ENCODE measurements around the gene MSMB. TPM values are rescaled to one million over a fixed set of nuclear protein-coding genes. Genes with fewer than 3 reads are reported as not detected.
"Not testable (repeated sequence)": the region's sequence is repeated elsewhere in the genome, so short reads cannot be mapped to it uniquely, and the experiment has no call there.

MSMB gene, protein sequence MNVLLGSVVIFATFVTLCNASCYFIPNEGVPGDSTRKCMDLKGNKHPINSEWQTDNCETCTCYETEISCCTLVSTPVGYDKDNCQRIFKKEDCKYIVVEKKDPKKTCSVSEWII
- total RNA-seq = not detected

DNA sequence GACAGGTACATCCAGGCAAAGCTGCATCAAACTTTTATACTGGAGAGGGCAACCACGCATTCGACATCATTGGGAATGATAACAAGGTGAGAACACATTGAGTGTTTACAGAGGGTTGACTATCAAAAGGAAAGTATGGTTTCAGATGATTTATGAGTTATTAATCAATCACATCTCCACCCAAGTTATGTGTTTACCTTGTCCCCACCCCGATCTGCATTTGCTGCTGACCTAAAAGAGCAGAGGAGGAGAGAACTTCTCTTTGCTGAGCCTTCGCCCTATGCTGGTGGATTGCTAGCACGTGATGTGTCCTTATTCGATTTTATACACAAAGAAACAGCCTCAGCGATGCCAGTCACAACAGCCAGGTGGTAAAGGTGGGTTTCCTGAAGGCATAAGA is at the start of gene MSMB:
Gene MSMB (minus strand): TSS at position 9 of the 400 bp plus-strand sequence. CDS start 32 bp downstream, outside the sequence.
- DNase-seq = no peak
- Mint-ChIP-seq H3K4me3 (no peak within 1 kb of the TSS), H3K36me3 (ENCODE audit: low read depth) (no peaks in the 10 kb centered on the region), H3K4me1 (ENCODE audit: low read depth) (no peaks in the 10 kb centered on the region), H3K27ac (no peak within 1 kb of the TSS), H3K27me3 (ENCODE audit: low read depth) (peaks cover 9% of the 10 kb centered on the region), H3K9me3 (ENCODE audit: insufficient read depth) (no peaks in the 10 kb centered on the region)
- POLR2A ChIA-PET = no interaction called here
- no peak for ATAC-seq
- CTCF ChIA-PET = no interaction called here

DNA sequence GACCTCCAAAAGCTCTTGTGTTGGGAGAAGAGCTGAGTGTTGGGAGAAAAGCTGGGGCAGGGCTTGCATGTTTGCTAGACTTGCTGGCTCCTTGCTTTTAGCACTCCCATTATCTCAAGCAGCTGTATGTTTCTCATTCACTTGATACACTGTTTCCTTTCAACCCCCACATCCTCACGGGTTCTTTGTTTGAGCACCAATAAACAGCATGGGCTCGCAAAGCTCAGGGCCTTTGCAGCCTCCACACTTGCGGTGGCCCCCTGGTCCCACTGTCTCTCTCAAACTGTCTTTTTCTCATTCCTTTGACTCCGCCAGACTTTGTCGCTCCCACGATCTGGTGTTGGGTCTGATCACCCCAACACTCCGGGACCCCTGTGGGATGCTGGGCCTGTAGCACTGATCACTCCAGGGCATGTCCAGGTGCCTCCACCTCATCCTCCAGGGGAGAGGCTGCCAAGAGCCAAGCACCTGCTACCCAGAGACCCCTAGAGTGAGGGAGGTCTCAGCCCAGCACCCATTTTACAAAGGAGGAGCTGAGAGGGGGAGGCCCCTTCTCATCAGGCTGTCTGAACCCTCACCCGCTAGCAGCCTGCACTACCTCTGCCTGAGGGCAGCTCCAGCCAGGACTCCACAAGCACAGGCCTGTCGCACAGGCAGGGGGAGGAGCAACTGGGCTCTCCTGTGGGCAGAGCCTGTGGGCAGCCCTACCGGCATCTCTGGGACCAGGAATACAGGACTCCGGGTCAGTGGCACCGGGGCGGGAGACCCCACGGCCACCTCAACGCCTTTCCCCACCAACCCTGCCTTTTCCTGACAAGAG is 49.1 kb upstream of the MSMB start:
- ATAC-seq = no peak
- Mint-ChIP-seq H3K27ac (peak overlapping the region; percentile 95), H3K36me3 (ENCODE audit: low read depth) (peaks cover 5% of the 10 kb centered on the region), H3K27me3 (ENCODE audit: low read depth) (no peaks in the 10 kb centered on the region), H3K9me3 (ENCODE audit: insufficient read depth) (no peaks in the 10 kb centered on the region), H3K4me1 (ENCODE audit: low read depth) (peaks cover under 1% of the 10 kb centered on the region), H3K4me3 (peak overlapping the region; percentile 23)
- ChIA-PET CTCF (interaction anchor here (0.8 to 1.4 kb wide), 4 partner anchors 11 to 66 kb away, joined by 3 to 13 read pairs (median 4); no protein-coding TSS in a partner anchor), POLR2A (interaction anchor here (0.6 to 1.1 kb wide), 2 partner anchors 10 to 72 kb away, joined by 3 to 4 read pairs; no protein-coding TSS in a partner anchor)
- DNase-seq = peak; percentile 29

DNA sequence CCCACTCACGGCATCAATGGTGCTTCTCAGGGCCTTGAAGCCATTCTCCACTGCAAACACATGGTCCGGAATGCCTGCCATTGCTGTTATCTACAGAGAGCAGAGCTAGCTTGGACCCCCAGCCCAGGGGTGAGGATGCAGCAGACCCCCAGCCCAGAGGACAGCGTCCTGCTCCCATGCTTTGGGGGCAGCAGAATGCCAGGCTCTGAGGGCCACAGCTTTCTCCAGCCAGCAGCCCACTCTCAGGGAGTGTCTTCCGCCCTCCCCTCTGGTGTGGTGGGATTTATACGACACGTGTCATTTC is 48.1 kb upstream of the MSMB start:
- Mint-ChIP-seq H3K9me3 (ENCODE audit: insufficient read depth) (no peaks in the 10 kb centered on the region), H3K27ac (peak overlapping the region; percentile 91), H3K27me3 (ENCODE audit: low read depth) (no peaks in the 10 kb centered on the region), H3K4me3 (no peak overlapping the region), H3K36me3 (ENCODE audit: low read depth) (peaks cover 5% of the 10 kb centered on the region), H3K4me1 (ENCODE audit: low read depth) (peaks cover 6% of the 10 kb centered on the region)
- no peak for ATAC-seq
- no peak for DNase-seq
- CTCF ChIA-PET = no interaction called here
- POLR2A ChIA-PET = interaction anchor here (0.7 to 1.1 kb wide), 2 partner anchors 9 to 65 kb away, joined by 3 to 4 read pairs; no protein-coding TSS in a partner anchor

DNA sequence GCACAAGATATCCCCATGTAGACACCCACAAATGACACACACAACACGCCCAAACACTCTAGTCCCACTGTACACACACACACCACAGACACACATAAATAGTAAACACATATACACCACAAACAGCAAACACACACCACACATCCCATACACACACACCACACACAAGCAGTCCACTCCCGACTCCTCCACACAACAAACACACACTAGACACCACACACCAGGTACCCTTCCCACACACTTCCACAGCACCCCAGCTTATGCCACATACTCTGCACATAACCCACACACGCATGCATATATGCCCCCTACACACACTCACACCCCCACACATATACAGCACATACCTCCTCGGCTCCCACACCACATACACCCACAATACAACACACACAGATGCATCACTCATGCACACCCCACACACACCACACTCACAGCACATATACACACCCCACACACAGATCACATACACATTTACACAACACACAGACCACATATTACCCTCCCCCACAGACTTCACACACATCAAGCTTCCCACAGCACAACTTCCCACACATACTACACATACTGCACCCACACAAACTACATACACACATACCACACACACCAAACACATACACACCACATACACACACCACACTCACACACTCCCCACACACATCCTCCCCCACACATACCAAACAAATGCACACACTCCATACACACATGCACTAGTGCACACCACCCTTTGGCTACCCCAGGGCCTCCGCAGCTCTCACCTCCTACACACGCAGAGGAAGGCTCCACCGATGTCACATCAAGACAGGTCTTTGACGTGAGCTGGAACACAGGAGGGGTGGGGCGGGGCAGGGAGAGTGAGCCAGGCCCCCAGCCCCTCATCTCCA is 47.5 kb upstream of the MSMB start:
- CTCF ChIA-PET; H3K27me3 Mint-ChIP-seq (ENCODE audit: low read depth); ATAC-seq; H3K9me3 Mint-ChIP-seq (ENCODE audit: insufficient read depth); H3K4me3 Mint-ChIP-seq; H3K27ac Mint-ChIP-seq; H3K4me1 Mint-ChIP-seq (ENCODE audit: low read depth); H3K36me3 Mint-ChIP-seq (ENCODE audit: low read depth); DNase-seq: not testable (repeated sequence)
- POLR2A ChIA-PET = interaction anchor here (0.7 kb wide), 1 partner anchor 64 kb away, joined by 3 read pairs; no protein-coding TSS in a partner anchor

DNA sequence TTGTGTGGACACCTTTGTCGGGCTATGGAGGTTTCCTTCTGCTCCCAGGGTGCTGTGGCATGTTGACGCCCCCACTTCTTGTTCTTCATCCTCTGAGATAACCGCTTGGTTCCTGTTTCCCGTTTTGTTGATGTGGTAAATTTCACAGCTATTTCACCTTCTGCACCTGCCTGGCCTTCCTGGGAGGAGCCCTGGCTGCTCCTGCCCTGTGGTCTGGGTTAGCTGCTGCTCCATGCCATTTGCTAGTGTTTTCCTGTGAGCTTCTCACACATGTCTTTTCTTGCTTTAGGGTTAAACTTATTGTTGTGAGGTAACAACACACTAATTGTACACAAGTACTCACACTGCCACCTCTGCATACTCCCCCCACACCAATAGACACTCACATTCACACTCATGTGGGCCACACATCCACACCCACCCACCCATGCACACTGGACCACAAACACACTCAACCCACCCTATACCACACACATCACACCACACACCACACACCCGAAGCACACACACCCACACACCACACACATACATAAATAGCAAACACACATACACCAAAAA is 46.5 kb upstream of the MSMB start:
- POLR2A ChIA-PET = no interaction called here
- DNase-seq (peak; percentile 40), ATAC-seq (peak; percentile 38)

DNA sequence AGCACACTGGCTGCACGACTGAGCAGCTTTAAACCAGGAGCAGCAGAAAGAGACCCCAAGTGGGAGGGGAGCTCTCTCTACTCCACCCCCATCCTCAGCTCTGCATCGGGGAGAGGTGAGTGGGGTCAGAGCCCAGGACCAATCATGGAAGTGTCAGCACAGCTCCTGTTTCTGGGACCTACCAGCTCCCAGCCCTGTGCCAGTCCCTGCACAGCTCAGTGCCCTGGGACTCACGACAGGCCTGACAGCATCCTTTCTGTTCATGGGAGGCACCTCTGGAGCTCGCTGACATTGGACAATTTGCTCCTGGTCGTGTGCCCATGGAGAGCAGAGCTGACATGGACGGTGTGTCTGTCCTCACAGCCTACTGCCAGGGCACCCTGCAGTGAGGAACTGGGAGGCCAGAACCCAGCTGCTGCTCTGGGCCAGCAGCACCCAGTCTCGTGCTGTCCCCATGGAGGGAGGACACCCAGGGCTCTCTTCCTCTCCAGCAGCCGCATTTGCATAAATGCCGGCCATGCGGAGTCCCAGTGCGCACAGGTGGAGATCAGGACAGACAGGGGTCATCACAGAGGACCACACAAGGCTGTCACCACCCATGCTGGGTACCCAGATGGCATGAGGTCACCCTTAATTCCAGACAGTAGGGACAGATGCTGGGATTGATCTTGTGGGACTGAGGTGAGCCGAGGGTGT is 45.9 kb upstream of the MSMB start:
- DNase-seq (no peak), ATAC-seq (peak; percentile 17)
- H3K4me3 Mint-ChIP-seq = peak overlapping the region; percentile 32
- CTCF ChIA-PET = no interaction called here
- H3K9me3 Mint-ChIP-seq (ENCODE audit: insufficient read depth) = no peaks in the 10 kb centered on the region
- POLR2A ChIA-PET = no interaction called here
- H3K36me3 Mint-ChIP-seq (ENCODE audit: low read depth) = peaks cover 5% of the 10 kb centered on the region
- H3K27ac Mint-ChIP-seq = peak overlapping the region; percentile 65
- peaks cover 9% of the 10 kb centered on the region for H3K4me1 Mint-ChIP-seq (ENCODE audit: low read depth)
- no peaks in the 10 kb centered on the region for H3K27me3 Mint-ChIP-seq (ENCODE audit: low read depth)

More for the DNA sequence above, 46.5 kb upstream of the MSMB start:
- Mint-ChIP-seq H3K27me3 (ENCODE audit: low read depth) (no peaks in the 10 kb centered on the region), H3K4me1 (ENCODE audit: low read depth) (peaks cover 9% of the 10 kb centered on the region), H3K27ac (no peak overlapping the region), H3K9me3 (ENCODE audit: insufficient read depth) (no peaks in the 10 kb centered on the region), H3K4me3 (no peak overlapping the region), H3K36me3 (ENCODE audit: low read depth) (peaks cover 5% of the 10 kb centered on the region)
- CTCF ChIA-PET = no interaction called here

DNA sequence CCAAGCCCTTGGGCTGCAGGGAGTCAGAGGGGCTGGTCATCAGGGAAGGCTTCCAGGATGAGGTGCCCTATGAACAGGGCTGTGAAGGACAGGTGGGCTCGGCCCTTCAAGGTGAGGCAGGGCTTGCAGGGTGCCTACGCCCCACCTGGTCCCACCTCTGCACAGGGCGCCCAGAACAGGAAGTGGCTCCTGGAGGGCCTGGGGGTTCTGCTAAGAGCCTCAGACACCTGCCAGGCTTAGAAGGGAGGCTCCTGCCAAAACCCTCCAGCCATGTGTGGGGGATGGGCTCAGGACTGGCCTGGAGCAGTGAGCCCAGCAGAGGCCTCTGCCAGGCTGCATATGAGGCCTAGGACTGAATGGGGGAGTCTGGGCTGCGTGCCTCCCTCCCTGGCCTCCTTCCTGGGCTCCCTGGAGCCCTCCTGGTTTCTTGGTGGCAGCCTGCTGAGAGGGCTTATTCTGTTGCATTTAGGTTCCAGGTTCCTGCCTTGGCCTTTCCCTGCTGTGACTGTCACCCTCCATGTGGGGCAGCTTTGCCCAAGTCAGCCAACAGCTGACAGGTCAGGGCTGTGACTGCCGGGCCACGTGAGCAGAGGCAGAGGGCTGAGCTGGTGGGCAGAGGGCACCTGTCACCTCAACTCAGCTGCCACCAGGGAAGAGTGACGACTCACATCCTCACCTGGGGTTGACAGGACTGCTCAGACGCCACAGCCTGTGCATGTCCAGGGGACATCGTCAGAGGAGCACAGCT is 45.2 kb upstream of the MSMB start:
- peak; percentile 20 for ATAC-seq
- Mint-ChIP-seq H3K36me3 (ENCODE audit: low read depth) (peaks cover 3% of the 10 kb centered on the region), H3K9me3 (ENCODE audit: insufficient read depth) (no peaks in the 10 kb centered on the region), H3K4me3 (no peak overlapping the region), H3K4me1 (ENCODE audit: low read depth) (peaks cover 9% of the 10 kb centered on the region), H3K27me3 (ENCODE audit: low read depth) (no peaks in the 10 kb centered on the region), H3K27ac (peak overlapping the region; percentile 65)
- CTCF ChIA-PET = no interaction called here
- POLR2A ChIA-PET = no interaction called here
- DNase-seq = peak; percentile 30

DNA sequence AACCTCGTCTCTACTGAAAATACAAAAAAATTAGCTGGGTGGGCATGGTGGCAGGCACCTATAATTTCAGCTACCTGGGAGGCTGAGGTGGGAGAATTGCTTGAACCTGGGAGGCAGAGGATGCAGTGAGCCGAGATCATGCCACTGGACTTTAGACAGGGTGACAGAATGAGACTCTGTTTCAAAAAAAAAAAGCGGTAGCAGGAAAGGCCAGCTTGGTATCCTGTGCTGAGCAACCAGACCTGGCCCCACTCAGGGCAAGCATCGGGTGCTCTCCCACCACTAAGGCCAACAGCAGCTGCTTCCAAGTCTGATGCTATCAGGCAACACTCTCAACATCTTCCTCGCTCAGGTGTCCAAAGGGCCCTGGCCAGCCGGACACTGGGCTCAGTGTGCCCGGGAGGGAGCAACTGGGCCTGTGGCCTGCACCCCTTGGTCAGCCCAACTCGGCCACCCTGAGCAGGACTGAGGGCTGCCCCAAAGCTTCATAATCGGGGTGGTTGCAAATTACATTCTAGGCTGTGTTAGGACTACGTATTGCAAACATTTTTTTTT is 44.3 kb upstream of the MSMB start:
- ChIA-PET CTCF (interaction anchor here (1.2 kb wide), 1 partner anchor 13 kb away, joined by 3 read pairs; no protein-coding TSS in a partner anchor), POLR2A (no interaction called here)
- H3K4me1 Mint-ChIP-seq (ENCODE audit: low read depth) = peaks cover 9% of the 10 kb centered on the region
- H3K27me3 Mint-ChIP-seq (ENCODE audit: low read depth) = no peaks in the 10 kb centered on the region
- H3K9me3 Mint-ChIP-seq (ENCODE audit: insufficient read depth) = no peaks in the 10 kb centered on the region
- no peak for DNase-seq
- ATAC-seq = no peak
- no peak overlapping the region for H3K4me3 Mint-ChIP-seq
- H3K36me3 Mint-ChIP-seq (ENCODE audit: low read depth) = peaks cover 3% of the 10 kb centered on the region
- H3K27ac Mint-ChIP-seq = peak overlapping the region; percentile 4

DNA sequence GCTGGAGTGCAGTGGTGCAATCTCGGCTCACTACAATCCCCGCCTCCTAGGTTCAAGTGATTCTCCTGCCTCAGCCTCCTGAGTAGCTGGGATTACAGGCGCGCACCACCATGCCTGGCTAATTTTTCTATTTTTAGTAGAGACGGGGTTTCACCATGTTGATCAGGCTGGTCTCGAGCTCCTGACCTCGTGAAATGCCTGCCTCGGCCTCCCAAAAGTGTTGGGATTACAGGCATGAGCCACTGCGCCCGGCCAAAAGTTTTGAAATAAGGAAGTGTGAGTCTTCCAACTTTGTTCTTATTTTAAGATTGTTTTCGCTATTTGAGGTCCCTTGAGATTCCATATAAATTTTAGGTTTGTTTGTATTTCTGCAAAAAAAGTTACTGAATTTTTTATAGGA is 41.3 kb upstream of the MSMB start:
- H3K36me3 Mint-ChIP-seq (ENCODE audit: low read depth); ATAC-seq; H3K27me3 Mint-ChIP-seq (ENCODE audit: low read depth); H3K9me3 Mint-ChIP-seq (ENCODE audit: insufficient read depth); H3K4me1 Mint-ChIP-seq (ENCODE audit: low read depth); H3K4me3 Mint-ChIP-seq; H3K27ac Mint-ChIP-seq; DNase-seq; POLR2A ChIA-PET: not testable (repeated sequence)
- CTCF ChIA-PET = interaction anchor here (1.0 kb wide), 1 partner anchor 58 kb away, joined by 3 read pairs; no protein-coding TSS in a partner anchor

DNA sequence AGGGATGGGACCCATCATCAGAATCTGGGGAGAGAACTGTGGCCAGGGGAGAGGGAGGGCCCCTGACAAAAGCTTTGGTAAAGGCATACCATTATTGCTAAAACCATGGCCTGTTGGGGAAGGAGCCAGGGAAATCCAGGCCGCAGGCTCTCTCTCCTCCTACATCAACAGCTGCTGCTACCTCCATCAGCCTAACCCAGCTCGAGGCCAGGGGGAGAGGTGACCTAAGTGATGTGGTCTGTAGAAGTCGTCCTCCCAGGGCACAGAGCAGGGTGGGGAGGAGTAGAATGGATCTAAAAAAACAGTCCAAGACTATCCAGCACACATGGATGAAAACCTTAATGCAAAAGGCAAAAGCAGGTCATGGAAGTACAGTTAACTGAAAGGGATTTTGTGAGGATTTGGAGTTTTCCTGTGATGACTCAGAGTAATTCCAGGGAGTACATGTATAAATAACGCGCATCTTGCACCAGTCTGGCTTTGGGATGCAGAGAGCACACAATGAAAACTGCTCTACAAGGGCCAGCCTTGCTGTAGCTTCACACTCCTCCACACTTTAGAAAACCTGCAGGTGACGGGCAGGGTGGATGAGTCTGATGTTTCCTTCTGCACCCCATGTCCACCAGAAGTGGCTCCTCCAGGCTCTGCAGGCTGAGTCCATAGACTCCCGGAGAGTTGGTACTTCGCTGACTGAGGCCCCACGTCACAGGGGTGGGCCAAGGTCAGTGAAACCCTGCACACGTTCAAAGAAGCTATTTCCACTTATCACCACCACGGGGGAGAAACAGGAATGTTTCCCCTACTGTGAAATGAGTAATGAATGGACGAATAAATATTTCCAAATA is 38.5 kb upstream of the MSMB start:
- H3K4me1 Mint-ChIP-seq (ENCODE audit: low read depth) = peaks cover 4% of the 10 kb centered on the region
- H3K4me3 Mint-ChIP-seq = no peak overlapping the region
- ATAC-seq (no peak), DNase-seq (no peak)
- CTCF ChIA-PET = no interaction called here
- POLR2A ChIA-PET = interaction anchor here (1.2 kb wide), 1 partner anchor 10 kb away, joined by 4 read pairs; no protein-coding TSS in a partner anchor
- no peak overlapping the region for H3K27ac Mint-ChIP-seq
- peaks cover 9% of the 10 kb centered on the region for H3K27me3 Mint-ChIP-seq (ENCODE audit: low read depth)
- H3K36me3 Mint-ChIP-seq (ENCODE audit: low read depth) = no peaks in the 10 kb centered on the region
- H3K9me3 Mint-ChIP-seq (ENCODE audit: insufficient read depth) = no peaks in the 10 kb centered on the region

All from activated CD8-positive, alpha-beta T cell treated with anti-CD3 and anti-CD28 coated beads, Interleukin-2, amount 10 ng/mL, durations not matched to agents 7 days and 5 days (primary cell).